AML-193 (cell line): Measurements from ENCODE around the gene HOOK1.
"Not testable (repeated sequence)": the region's sequence is repeated elsewhere in the genome, so short reads cannot be mapped to it uniquely, and the experiment has no call there.

Experiments used
- DNase-seq, 2 experiments: peaks; one replicate each; lab custom pipeline; 2025; lab: John Stamatoyannopoulos, UW

HOOK1 gene

DNA sequence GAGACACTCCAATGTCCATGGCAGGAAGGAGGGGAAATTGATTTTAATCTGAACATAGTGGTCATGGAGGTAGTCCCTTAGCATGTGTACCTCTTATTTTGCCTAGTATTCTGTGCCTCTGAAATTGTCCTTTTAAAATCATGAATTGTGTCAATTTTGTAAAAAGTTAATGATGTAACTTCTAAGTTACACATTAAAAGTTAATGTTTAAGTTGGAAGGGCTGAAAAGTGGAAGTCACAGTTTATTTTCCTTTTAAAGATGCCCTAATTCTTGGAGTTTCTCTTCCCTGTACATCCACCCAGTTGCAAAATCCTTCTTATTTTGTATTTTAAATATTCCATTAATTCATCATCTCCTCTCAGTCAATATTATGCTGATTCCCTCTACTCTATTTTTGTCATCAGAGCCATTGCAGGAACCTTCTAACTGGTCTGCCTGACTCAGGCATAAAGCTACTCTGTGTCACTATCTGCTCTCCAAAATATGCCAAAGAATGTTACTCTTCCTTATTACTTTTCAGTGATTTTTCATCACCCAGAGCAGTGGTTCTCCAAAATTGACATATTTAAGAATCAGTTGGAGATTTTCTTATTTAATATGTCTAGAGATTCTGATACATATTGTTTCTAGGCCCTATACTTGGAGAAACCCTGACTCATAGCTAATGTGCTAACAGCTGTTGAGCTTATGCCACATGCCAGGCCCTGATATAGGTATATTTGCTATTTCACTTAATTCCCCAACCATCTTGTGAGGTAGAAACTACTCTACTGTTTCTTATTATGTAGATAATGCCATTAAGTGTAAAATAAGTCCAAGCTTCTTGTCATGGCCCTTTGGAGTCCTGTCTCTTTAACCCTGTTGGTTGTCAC is 5.1 kb downstream of the HOOK1 start:
- no peak for DNase-seq

DNA sequence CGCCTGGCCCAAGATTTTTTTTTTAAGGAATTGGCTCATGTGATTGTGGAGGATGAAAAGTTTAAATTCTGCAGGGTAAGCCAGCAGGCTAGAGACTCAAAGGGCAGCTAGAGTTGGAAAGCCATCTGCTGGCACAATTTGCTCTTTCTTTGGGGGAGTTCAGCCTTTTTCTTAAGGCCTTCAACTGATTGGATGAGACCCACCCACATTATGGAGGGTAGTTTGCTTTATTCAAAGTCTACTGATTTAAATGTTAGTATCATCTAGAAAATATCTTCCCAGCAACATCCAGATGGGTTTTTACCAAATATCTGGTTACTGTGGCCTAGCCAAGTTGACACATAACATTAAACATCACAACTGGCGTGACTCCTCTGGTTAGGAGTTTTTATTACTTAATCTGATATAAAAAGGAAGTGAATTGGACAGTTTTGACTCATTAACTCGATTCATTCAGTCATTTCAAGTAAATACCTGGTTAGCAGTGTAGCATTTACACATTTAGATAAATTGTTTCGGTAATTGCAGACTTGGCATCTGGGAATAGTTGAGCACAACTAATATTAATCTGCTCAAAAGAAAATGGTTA is 12.4 kb downstream of the HOOK1 start:
- DNase-seq, result no peak

DNA sequence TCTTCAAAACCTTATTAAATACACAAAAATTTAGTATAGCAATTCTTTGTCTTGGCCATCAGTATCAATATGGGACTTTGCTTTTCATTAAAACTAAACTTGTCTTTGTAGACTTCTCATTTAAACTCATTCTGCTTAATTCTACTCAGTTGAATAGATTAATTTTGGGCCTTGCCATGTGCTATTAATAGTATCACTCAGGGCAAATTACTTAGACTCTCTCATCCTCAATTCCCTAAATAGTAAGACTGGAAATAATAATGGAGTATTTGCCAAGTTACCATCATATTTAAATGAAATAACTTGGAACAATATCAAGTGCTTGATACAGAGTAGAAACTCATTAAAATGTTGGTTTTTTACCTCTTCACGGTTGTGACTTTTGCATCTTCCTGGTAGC is 13.4 kb downstream of the HOOK1 start:
- DNase-seq, result no peak

DNA sequence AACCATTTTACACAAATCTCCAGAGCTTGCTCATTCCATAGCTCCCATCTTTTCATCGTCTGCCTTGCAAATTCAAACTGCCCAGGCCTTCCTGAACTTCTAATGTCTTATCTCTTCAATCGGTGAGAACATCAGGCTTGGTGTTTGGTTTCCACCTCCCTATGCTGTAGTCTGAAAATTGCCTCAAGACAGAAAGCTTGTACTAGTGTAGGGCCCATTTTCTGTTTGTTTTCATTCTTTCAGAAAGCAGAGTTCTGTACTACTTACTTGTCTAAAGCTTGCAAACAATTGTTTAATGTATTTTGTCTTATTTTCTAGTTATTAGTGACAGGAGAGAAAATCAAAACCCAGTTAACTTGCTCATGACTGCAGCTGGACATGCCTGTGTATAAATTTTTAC is 16.8 kb downstream of the HOOK1 start:
- no peak for DNase-seq

DNA sequence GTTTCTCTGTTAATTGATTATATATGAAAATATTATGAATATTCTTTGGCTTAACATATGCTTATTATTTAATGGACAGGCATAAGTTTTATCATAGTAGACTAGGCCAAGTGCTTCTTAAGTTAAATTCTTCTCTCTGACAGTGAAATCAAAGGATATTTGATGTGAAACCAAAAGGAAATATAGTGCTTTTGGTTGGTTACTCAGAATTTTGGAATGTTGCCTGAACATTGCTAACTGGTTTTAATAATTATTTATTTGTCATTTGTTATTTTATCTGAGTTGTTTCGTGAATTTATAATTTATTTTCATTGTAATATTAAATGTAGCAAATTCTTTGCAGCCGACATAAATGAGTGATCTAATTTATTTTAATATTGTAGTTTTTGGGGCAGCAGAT is 18.3 kb downstream of the HOOK1 start:
- DNase-seq, result no peak

DNA sequence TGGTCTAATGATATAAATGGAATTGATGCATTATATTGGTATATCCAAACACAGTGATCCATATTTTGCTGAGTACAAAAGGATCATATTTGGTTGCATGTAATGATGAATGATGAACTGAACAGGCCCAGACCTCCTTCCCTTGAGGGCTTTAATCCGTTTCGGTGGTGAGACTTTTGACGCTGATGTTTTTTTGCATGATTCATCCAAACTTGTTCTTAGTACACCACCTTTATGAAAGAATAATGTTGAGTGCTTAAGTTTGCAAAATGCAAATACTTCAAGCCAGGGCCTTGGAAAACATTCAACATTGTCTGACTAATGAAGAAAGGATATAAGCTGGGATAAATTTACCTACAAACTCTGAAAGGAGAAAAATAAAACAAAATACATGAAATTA is 19.2 kb downstream of the HOOK1 start:
- DNase-seq, result no peak

DNA sequence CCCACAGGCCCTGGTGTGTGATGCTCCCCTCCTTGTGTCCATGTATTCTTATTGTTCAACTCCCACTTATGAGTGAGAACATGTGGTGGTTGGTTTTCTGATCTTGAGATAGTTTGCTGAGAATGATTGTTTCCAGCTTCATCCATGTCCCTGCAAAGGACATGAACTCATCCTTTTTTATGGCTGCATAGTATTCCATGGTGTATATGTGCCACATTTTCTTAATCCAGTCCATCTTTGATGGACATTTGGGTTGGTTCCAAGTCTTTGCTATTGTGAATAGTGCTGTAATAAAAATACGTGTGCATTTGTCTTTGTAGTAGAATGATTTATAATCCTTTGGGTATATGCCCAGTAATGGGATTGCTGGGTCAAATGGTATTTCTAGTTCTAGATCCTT is 23.1 kb downstream of the HOOK1 start:
- not testable (repeated sequence) for DNase-seq

DNA sequence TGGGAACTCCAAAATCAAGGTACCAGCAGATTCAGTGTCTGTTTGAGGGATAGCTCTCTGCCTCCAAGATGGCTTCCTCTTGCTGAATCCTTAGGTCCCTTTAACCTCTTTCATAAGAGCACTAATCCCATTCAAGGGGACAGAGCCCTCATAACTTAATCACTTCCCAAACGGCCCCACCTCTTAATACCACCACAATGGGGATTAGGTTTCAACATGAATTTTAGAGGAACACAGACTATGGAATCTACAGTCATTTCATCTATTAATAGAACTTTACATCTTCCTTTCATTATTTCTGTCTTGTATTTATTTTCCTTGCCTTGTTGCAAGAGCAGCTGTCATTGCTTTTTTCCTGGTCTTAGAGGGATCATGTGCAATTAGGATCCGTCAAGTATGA is 30.3 kb downstream of the HOOK1 start:
- DNase-seq, result no peak

DNA sequence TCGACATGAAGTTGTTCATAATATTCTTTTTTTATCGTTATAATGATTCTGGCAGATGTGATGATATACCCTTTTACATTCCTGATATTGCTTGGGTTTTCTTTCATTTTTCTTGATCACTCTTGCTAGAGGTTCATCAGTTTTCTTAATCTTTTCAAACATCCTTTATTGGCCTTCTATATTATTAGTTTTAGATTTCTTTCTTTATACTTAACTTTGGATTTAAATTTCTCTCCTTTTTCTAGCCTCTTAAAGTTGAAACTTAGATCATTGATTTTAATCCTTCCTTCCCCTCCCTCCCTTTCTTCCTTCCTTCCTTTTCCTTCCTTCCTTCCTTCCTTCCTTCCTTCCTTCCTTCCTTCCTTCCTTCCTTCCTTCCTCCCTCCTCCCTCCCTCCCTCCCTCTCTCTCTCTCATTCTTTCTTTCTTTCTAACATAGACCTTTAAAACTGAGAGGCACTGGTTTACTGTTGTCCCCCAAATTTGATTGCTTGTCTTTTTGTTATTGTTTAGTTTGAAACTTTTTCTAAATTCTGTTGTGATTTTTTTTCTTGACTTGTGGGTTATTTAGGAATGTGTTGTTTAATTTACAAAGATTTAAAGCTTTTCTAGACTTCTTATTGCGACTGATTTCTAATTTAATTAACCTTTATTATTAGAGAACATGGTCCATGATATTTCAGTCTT is 31.6 kb downstream of the HOOK1 start:
- no peak for DNase-seq

DNA sequence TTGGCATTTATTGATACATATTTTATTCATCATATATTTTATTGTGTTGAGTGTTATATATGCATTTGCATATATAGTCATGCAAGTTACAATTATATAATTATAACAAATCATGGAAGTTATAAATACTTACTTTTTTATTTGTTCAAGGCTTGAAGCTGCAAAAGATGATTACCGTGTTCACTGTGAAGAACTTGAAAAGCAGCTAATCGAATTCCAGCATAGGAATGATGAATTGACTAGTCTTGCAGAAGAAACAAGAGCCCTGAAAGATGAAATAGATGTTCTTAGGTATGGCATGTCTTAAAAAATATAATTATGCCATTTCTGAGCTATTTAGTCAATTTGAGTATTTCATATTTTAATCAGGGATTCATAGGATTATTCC is 32.1 kb downstream of the HOOK1 start:
- DNase-seq, result no peak

DNA sequence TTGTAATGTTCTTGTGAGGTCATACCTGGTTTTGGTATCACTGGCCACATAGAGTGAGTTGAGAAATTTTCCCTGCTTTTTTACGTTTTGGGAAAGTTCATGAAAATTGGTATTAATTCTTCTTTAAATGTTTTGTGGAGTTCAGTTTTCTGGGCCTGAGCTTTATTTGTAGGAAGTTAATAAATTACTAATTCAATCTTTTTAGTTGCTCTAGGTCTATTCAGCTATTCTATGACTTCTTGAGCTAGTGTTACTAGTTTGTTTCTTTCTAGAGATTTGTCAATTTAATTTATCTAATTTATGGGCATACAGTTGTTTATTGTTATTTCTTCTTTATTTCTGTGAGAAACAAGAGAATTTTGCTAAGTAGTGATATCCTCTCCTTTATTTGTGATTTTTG is 37.4 kb downstream of the HOOK1 start:
- no peak for DNase-seq

DNA sequence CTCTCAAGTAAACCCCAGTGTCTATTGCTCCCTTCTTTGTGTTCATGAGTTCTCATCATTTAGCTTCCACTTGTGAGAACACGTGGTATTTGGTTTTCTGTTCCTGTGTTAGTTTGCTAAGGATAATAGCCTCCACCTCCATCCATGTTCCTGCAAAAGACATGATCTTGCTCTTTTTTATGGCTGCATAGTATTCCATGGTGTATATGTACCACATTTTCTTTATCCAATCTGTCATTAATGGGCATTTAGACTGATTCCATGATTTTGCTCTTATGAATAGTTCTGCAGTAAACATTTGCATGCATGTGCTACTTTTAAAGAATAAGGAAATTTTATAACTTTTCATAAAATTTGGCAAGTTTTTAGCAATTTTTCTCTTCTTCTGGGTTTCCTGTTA is 40.5 kb downstream of the HOOK1 start:
- not testable (repeated sequence) for DNase-seq

DNA sequence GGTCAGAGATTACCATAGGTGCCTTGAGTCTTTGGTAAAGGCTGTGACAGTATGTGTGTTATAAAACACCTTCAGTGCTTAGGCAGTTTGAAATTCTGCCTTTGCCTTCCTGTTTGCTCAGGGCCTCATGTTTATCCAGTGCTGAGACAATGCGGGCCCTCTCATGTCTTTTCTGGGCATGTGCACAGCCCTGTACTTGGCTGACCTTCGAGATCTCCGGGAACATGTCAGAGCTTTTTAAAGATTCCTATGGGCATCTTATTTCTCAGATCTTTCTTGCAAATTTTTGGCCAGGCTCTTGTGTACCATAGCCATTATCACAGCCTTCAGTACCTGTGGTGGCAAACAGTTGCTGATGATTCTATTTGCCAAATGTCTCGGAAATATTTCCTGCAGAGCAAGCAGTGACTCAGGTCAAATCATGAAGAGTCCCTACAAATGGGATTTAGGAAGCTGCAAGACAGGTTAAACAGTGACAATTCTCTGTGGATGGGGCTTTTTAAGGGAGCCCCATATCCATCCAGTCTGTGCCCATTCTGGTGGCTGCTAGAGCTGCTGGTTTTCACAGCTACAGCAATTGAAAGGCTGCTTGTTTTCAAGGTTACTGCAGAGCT is 42.1 kb downstream of the HOOK1 start:
- DNase-seq, result no peak

DNA sequence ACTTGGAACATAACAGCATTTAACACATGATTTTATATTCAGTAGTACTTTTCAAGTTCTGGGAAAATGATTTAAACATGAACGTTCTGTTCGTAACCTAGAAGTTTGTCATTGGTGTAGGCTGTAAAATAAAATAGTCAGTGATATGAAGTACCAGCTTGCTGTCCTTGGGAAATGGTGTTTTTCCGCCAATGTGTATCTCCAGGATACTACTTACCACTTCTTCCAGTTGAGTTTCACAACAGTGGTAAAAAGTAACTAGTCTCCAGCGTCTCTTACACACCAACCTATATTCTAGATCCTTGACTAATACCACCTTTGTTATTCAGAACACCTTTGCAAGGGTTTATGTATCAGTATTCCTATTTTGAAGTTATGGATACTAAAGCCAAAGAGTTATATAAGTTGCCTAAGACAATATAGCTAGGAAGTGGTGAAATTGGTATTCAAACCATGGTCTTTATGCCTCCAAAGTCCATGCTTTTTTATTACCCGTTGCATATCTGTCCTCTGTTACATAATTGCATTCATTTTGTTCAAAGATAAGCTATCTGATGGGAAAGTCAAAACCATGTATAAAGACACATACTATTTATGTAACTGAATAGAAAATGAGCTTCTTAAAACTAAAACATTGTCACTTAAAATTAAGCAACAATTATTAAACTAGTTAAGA is 43.1 kb downstream of the HOOK1 start:
- DNase-seq, result no peak

DNA sequence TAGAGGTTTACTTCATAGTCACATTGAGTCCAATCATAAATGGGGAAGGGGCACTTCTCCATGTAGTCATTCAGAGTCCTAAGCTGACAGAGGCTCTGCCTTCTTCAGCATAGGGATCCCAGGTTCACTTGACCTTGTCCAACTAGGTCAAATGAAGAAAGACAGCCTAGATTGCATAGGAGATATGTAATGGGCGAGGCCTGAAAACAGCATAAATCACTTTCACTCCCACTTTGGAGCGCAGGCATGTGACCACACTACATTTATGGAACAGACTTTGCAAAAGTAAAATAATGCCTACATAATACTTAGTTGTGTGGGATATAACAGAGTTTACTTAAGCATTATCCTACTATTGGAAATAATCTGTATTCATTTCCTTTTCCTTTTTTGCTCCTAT is 51.7 kb downstream of the HOOK1 start:
- DNase-seq, result no peak

DNA sequence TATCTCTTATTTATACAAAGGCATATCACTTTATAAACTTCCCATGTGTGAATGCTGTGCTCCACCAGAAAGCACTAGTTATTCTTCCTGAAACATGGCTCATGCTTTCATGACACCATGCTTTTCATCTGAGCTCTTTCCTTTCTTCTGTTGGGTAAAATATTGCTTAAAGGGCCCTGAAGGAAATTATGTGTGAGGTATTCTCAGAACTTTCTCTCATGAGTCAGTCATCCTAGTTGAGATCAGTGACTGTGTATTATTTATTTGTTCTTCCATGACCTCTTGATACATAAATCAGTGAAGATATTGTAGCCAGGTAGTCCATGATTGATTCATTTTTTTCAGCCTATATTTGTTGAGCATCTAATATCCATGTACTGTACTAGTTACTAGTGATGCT is 57.0 kb downstream of the HOOK1 start:
- DNase-seq, result no peak

DNA sequence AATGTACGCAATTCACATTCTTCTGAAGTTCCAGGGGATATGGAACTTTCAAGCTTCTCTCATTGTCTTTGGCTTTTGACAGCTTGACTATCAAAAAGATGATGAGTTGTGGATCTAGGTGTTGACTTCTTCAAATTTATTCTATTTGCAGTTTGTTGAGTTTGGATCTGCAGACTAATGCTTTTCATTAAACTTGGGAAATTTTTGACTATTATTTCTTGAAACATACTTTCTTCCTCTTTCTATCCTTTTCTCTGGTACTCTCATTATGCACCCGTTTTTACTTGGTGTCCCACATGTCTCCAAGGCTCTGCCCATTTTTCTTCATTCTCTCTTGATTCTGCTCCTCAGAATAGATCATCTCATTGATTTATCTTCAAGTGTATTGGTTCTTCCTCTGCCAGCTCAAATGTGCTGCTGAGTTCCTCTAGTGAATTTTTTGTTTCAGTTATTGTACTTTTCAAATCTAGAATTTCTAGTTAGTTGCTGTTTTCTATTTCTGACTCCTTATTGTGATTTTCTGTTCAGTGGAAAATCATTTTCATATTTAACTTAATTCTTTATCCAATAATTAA is 62.4 kb downstream of the HOOK1 start:
- no peak for DNase-seq

DNA sequence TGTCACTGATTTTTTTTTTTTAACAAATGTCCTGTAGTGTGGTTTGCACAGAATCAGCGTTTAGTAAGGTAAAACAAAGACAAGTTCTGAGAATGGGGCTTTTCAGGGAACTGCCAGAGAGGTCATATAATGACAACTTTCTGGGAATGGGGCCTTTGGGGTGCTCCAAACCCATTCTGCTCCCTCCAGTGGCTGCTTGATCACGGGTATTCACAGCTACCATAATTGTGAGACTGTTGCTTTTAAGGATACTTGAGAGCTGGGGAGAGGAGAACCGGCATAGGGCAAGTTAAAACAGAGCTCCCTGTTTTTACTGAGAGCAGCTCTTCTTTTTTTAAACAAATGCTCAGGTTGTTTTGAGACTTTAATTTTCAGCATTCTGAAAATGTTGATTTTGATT is 63.6 kb downstream of the HOOK1 start:
- DNase-seq, result no peak

DNA sequence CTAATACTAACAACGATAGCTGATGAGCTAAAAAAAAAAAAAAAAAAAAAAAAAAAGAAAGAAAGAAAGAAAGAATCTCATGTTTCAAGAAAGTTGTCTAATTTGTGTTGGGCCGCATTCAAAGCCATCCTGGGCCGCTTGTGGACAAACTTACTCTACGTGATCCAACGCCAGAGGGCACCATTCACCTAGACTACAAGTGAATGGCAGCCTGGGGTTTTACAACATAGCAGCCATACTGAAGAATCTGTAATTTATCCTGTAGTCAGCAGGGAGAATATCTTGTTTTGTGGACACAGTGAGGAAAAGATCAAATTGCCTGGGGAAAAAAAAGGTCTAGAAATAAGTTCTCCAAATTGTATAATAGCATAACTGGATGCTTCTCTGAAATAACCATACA is 64.8 kb downstream of the HOOK1 start:
- peak in 1 of 2 experiments; percentile 4 for DNase-seq

DNA sequence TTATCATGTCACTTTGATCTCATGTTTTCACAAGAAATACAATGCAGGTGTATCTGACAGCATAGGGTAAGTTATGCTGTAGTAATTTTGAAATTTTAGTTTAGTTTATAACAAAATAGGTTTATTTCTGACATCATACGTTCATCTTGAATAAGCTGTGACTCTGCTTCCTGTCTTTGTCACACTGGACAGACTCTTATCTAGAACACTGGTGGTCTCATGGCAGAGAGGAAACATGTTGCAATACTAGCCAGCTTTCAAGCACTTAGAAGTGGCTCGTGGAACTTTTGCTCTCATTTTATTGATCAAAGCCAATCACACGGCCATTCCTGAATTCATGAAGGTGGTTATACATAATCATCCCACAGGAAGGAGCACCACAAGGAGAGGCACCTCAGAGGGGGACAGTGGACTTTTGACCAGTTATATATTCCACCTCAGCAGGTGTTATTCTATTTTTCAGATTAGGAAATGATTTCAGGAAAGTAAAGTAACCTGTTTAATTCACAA is 65.3 kb downstream of the HOOK1 start:
- no peak for DNase-seq

DNA sequence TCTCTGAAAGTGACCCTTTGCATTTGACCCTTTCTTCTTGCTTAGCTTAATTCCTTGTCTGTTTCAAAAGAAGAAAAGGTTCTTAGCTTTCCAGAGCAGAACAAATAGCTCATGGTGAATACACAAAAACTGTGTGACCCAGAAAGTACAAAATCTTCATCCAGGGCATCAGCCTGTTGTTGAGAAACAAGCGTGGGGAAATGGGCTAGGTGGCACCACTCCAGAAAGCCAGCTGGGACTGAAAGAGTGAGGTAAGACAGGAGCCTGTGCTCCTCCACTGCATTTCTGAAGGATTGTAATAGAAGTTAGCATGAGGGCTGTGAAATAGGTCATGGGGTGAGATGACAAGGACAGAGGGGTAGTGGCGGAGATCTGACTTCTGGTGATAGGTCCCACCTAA is 66.0 kb downstream of the HOOK1 start:
- no peak for DNase-seq
